ENCODE measurements around the gene PRRX2. TPM values are rescaled to one million over a fixed set of nuclear protein-coding genes. Genes with fewer than 3 reads are reported as not detected.

Gene PRRX2
- total and polyA plus RNA-seq, 2 of the 4 experiments (the other 2 are of a cell fraction), result 12.7 to 35.5 TPM

GRCh38 chr9:129703667-129704355 lies 38.4 kb downstream of the PRRX2 start (continued):
- TF ChIP-seq USF2 (IDR thresholded peaks at IDR 0.05; ENCODE audit: low read depth, low read length), result no peak

DNA sequence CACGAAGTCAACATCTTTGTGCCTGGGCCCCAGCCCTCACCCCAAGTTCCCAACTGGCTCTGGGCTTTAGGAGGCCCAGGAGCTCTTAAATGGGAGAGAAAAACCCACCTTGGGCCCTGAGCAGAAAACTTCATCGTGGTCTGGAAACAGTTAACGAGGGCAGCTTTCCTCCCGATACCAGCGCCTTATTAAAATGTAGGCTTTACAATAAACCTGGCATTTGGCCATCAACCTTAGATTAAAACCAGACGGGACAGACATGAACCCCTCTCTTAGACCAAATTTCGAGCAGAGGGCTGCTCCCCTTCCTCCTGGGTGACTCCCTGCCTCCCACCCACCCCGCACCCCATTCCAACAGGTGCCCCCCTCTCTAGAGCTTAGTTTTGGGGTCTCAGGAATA lies 39.4 kb downstream of the PRRX2 start:
- no peak overlapping the region for H2BK20ac ChIP-seq (ENCODE audit: low read depth, low read length)
- peak overlapping the region; percentile 28; the same call in 1 of the 2 replicates for H2BK120ac ChIP-seq (ENCODE audit: low read depth, low read length)
- H4K8ac ChIP-seq (ENCODE audit: low read depth in 2 of 2, low read length in 2 of 2), result no peak overlapping the region; a peak in 1 of 4 replicates
- POLR2A ChIA-PET (ENCODE audit: unreplicated experiment), result no interaction called here
- H3K27me3 ChIP-seq (ENCODE audit: control insufficient read depth, insufficient read depth, low read length), result no peaks in the 10 kb centered on the region
- H3K27ac ChIP-seq (ENCODE audit: insufficient read depth, low read length), result no peak overlapping the region
- no peak overlapping the region for H3K14ac ChIP-seq (replicated peaks; ENCODE audit: low read depth, low read length)
- no peak overlapping the region for H3K4me2 ChIP-seq (ENCODE audit: low read depth, low read length)
- H4K91ac ChIP-seq (ENCODE audit: insufficient read depth, low read depth, low read length), result peak overlapping the region; percentile 51; the same call in 1 of the 2 replicates
- H2AK5ac ChIP-seq (ENCODE audit: low read depth, low read length), result no peak overlapping the region
- peaks cover 39 to 82% of the 10 kb centered on the region in 2 experiments for H3K79me1 ChIP-seq (ENCODE audit: low read depth in 1 of 2, low read length in 2 of 2)
- no peak for DNase-seq
- no peaks in the 10 kb centered on the region for H4K20me1 ChIP-seq (ENCODE audit: insufficient read depth, low read length)
- no peak overlapping the region for H3K9ac ChIP-seq (ENCODE audit: low read depth, low read length)
- H3K4ac ChIP-seq (ENCODE audit: low read depth, low read length), result peak overlapping the region; percentile 23; the same call in 1 of the 2 replicates
- no peak overlapping the region for H4K5ac ChIP-seq (ENCODE audit: low read depth, low read length)
- ATAC-seq (ENCODE audit: low read depth), result no peak
- WGBS, 2 experiments (ENCODE audit: extremely low coverage in 2 of 2, insufficient read length in 1 of 2), result 90% methylated on average over 2 of the region's 8 CpGs; no CpG with 5 or more reads in 1 of the 2 experiments
- TF ChIP-seq CTCF (conservative IDR thresholded peaks at IDR 0.05; ENCODE audit: low read depth, low read length) (no peak), RCOR1 (IDR thresholded peaks at IDR 0.05; ENCODE audit: insufficient replicate concordance, low read length) (no peak), RFX5 (IDR thresholded peaks at IDR 0.05; ENCODE audit: low read depth, low read length) (no peak), FOS (IDR thresholded peaks at IDR 0.05; ENCODE audit: low read depth, low read length) (no peak), MAZ (IDR thresholded peaks at IDR 0.05; ENCODE audit: borderline replicate concordance, low read depth, low read length) (no peak), ELK1 (IDR thresholded peaks at IDR 0.05; ENCODE audit: borderline replicate concordance, low read depth, low read length) (no peak), USF2 (IDR thresholded peaks at IDR 0.05; ENCODE audit: low read depth, low read length) (no peak), CHD1 (IDR thresholded peaks at IDR 0.05; ENCODE audit: low read depth, low read length) (no peak), SMC3 (IDR thresholded peaks at IDR 0.05; ENCODE audit: low read depth, low read length) (no peak), MXI1 (IDR thresholded peaks at IDR 0.05; ENCODE audit: borderline replicate concordance, low read depth, low read length) (no peak)
- peaks cover 8% of the 10 kb centered on the region for H3K36me3 ChIP-seq (ENCODE audit: control insufficient read depth, insufficient read depth, low read length)
- CTCF ChIA-PET, result no interaction called here
- peaks cover 34% of the 10 kb centered on the region for H3K9me1 ChIP-seq (ENCODE audit: insufficient read depth, low read length)
- H2AK9ac ChIP-seq (replicated peaks; ENCODE audit: low read depth, low read length, poor library complexity), result no peak overlapping the region
- dilution Hi-C loops (cut with HindIII; ENCODE audit: low sequenced_read_pairs, unreplicated experiment), result no loop called here
- no peak overlapping the region for H2BK15ac ChIP-seq (ENCODE audit: low read depth, low read length)
- in situ Hi-C loops (cut with MboI; ENCODE audit: low sequenced_read_pairs), result no loop called here
- H2BK5ac ChIP-seq (ENCODE audit: low read depth, low read length, poor library complexity, severe bottlenecking), result no peak overlapping the region
- intact Hi-C loops (cut with micrococcal nuclease), result no loop called here
- H3K9me3 ChIP-seq (ENCODE audit: control insufficient read depth, insufficient read depth, low read length), result no peaks in the 10 kb centered on the region
- H3K18ac ChIP-seq (ENCODE audit: low read depth, low read length), result no peak overlapping the region
- H3K4me1 ChIP-seq (ENCODE audit: control insufficient read depth, insufficient read depth, low read length), result peaks cover 38% of the 10 kb centered on the region
- H2AFZ ChIP-seq (replicated peaks; ENCODE audit: low read length, poor library complexity), result no peak overlapping the region
- H3K4me3 ChIP-seq (ENCODE audit: insufficient read depth, low read depth, low read length), result no peak overlapping the region
- no TSS peak for BruUV-seq (replicated peaks)
- H3K23ac ChIP-seq (ENCODE audit: low read depth, low read length), result no peak overlapping the region
- no peak overlapping the region for H3K56ac ChIP-seq (ENCODE audit: extremely low read depth, insufficient read depth, low read length)

All from IMR-90 (cell line).